HG03439 (cell line): ENCODE measurements around the gene PNKD.

Source experiments
- ATAC-seq: cut with Tn5 transposase; IDR thresholded peaks from one replicate; pipeline ENCODE4 v1.9.1; 2021; ENCODE audit warnings: mild to moderate bottlenecking, moderate library complexity; ENCODE audit not compliant: unreplicated experiment

Gene PNKD

DNA sequence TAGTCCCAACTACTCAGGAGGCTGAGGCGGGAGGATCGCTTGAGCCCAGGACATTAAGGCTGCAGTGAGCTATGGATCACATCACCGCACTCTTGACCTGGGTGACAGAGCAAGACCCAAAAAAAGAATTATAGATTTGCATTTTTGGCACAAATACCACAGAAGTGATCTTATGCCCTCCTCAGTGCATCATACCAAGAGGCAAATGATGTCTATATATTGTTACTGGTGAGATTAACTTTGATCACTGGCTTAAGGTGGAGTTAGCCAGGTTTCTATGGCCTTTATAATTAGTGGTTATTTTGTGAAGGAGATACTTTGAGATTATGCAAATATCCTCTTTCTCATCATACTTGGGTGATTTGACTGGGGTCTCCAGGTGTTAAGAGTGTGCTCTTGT, 64.2 kb downstream of the PNKD start:
- no peak for ATAC-seq

DNA sequence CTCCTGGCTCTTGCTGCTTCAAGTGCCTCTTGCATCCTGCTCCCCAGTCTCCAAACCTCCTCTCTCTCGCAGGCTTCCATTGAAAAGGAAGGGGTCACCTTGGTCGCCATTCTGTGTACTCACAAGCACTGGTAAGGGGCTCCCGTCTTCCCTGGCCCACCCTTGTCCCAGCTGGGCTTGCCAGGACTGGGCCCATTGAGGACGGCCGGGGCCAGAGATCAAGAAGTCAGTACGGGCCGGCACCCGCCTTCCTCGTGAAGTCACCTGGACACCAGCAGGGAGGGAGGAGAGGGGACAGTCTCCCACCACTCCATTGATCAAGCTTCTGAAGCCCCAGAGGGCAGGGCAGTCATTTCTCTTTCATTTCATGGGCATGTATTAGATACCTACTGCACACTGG, 70.3 kb downstream of the PNKD start:
- ATAC-seq = no peak

- ATAC-seq = no peak
Observed at GRCh38 chr2:218341381-218341780, 71.1 kb downstream of the PNKD start.

DNA sequence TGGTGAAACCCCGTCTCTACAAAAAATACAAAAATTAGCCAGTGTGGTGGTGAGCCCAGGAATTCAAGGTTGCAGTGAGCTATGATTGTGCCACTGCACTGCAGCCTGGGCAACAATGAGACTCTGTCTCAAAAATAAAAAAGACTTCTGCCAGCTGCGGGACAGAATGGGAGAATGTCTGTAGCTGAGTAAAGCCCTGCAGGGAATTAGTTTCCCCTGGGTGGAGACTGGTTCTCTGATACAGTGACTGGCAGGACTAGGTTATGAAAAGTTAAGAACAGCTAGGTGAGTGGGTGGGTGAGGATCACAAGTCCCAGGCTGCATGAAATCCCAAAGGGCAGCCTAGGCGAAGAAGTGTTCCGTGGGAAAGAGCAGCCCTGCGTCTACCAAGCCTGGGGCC, 72.5 kb downstream of the PNKD start:
- no peak for ATAC-seq

- no peak for ATAC-seq
Observed at GRCh38 chr2:218343591-218343990, 73.3 kb downstream of the PNKD start.

- ATAC-seq = no peak
Observed at GRCh38 chr2:218344090-218344754, 73.9 kb downstream of the PNKD start.

- no peak for ATAC-seq
Observed at GRCh38 chr2:218344755-218345417, 74.6 kb downstream of the PNKD start.

- no peak for ATAC-seq
Observed at GRCh38 chr2:218345491-218346236, 75.3 kb downstream of the PNKD start.

DNA sequence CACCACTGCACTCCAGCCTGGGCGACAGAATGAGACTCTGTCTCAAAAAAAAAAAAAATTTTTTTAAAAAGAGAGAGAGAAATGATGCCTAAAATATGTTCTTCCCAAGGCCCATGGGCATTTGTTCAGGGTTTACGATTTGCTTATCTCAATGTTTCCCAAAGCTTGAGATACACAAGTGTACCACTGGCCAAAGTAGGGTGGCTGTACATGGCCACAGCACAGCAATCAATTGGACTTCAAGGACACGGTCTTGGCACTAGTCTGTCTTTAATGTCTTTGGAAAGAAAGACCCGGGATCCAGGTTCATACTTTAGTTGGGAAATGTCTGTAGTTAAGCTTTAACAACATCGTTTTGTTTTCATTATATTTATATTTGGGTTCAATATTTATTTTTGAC, 76.9 kb downstream of the PNKD start:
- no peak for ATAC-seq

DNA sequence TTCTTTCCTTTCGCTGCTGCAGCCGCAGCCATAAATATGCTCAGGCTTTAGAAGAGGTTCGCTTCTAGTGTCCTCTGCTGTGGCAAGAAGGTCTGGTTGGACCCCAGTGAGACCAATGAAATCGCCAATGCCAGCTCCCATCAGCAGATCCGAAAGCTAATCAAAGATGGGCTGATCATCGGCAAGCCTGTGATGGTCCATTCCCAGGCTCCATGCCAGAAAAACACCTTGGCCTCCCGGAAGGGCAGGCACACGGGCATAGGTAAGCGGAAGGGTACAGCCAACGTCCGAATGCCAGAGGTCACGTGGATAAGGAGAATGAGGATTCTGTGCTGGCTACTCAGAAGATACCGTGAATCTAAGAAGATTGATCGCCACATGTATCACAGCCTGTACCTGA, 83.7 kb downstream of the PNKD start:
- no peak for ATAC-seq

DNA sequence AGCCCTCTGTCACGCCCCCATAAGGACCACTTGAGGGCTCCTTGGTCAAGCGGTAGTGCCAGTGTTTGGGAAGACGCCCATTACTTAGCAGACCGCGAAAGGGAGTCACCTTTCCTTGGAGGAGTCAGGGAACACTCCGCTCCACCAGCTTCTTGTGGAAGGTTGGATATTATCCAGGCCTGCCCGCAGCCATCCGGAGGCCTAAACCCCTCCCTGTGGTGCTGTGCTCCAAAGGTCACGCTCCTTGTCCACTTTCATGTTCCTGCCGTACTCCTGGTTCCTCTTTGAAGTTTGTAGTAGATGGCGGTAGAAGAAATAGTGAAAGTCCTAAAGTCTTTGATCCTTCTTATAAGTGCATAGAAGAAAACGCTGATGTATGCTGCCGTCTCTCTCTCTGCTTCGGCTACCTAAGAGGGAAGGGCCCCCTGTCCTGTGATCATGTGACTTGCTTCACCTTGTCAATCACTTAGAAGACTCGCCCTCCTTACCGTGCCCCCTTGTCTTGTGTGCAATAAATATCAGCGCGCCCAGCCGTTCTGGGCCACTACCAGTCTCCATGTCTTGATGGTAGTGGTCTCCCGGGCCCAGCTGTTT, 84.6 kb downstream of the PNKD start:
- ATAC-seq = no peak

GRCh38 chr2:218357236-218358177, 87.2 kb downstream of the PNKD start:
- ATAC-seq = no peak

GRCh38 chr2:218360453-218360852, 90.1 kb downstream of the PNKD start:
- no peak for ATAC-seq

GRCh38 chr2:218362606-218363005, 92.3 kb downstream of the PNKD start:
- ATAC-seq = no peak

- no peak for ATAC-seq
Observed at GRCh38 chr2:218363736-218364135, 93.4 kb downstream of the PNKD start.

GRCh38 chr2:218364196-218364595, 93.9 kb downstream of the PNKD start:
- ATAC-seq = no peak

DNA sequence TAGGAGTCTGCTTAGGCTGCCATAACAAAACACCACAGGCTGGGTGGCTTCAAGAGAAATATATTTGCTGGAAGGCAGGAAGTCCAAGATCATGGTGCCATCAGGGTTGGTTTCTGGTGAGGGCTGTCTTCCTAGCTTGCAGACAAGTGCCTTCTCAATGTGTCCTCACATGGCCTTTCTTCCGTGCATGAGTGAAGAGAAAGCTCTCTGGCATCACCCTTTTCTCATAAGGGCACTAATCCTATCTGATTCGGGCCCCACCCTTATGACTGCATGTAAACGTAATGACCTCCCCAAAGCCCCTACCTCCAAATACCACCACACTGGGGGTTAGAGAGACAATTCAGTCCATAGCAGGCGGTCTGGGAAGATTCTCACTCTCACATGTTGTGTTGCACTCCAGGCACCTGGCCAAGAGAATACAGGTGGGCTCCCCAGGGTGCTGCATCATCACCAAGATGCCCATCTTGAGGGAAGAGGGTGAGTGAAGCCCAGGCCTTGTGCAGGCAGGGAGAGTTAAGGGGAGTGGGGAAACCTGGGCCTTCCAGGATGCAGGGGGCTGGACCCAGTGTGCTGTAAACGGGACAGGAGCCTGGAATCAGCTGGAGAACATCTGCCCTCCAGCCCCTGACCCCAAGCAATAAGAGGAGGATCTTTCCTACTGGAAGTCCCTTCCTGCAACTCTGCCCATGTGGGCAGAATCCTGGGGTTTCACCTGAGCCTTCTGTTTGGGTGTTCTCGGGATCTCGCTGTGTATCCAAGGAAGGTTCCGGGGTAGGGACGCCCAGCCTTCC, 96.5 kb downstream of the PNKD start:
- ATAC-seq = no peak

- ATAC-seq = peak; percentile 91
Observed at GRCh38 chr2:218367415-218368149, 97.3 kb downstream of the PNKD start.

DNA sequence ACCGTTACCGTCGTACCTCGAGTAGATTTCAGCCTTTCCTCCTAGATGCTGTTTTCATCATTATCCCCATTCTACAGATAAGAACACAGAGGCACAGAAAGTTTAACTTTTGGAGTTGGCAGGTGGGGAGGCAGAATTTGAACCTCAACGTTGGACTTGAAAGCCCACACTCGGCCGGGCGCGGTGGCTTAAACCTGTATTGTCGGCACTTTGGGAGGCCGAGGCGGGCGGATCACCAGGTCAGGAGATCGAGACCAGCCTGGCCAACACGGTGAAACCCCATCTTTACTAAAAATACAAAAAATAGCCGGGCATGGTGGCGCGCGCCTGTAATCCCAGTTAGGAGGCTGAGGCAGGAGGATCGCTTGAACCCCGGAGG, 97.8 kb downstream of the PNKD start:
- ATAC-seq = no peak
